DND-41 (cell line): ENCODE data around the gene ZNF3.

Experiments
- ATAC-seq: fragments of 200-7000 bp; cut with Tn5 transposase; 3 replicates; pipeline ENCODE4 v1.9.1; 2021; ENCODE audit warnings: low read depth; ENCODE audit not compliant: insufficient read depth
- DNase-seq: peaks from one replicate; pipeline ENCODE4 v3.0.0-alpha.2; 2020
- H2AFZ ChIP-seq: 2 replicates; pipeline ENCODE4 v1.6.0; 2012; ENCODE audit warnings: low read depth, low read length
- H3K27ac ChIP-seq: 2 replicates; pipeline ENCODE4 v1.5.1; 2012; ENCODE audit warnings: low read length, inconsistent platforms
- H3K27me3 ChIP-seq: fragments of 200-600 bp; sonication (generic); 2 replicates; pipeline ENCODE4 v1.6.0; 2012; ENCODE audit warnings: low read length, mild to moderate bottlenecking, inconsistent platforms; ENCODE audit not compliant: insufficient read depth, poor library complexity
- H3K36me3 ChIP-seq: 2 replicates; pipeline ENCODE4 v1.5.1; 2012; ENCODE audit warnings: low read length, inconsistent platforms; ENCODE audit not compliant: insufficient read depth
- H3K4me1 ChIP-seq: 2 replicates; pipeline ENCODE4 v1.5.1; 2012; ENCODE audit warnings: mild to moderate bottlenecking, low read length; ENCODE audit not compliant: insufficient read depth
- H3K4me2 ChIP-seq: 2 replicates; pipeline ENCODE4 v1.6.0; 2012; ENCODE audit warnings: mild to moderate bottlenecking, moderate library complexity, low read length, inconsistent platforms; ENCODE audit not compliant: insufficient read depth
- H3K4me3 ChIP-seq, 2 experiments: fragments of 200-600 bp in 1 of 2; shearing (Covaris generic) in 1 of 2; 2 replicates each; pipeline ENCODE4 v1.5.1; 2012 to 2016; ENCODE audit warnings: inconsistent platforms in 2 of 2, low read length in 2 of 2, mild to moderate bottlenecking in 2 of 2, low read depth in 1 of 2, moderate library complexity in 1 of 2
- H3K79me2 ChIP-seq: 2 replicates; pipeline ENCODE4 v1.6.0; 2012; ENCODE audit warnings: low read length, inconsistent platforms; ENCODE audit not compliant: insufficient read depth
- H3K9ac ChIP-seq: 2 replicates; pipeline ENCODE4 v1.6.0; 2012; ENCODE audit warnings: low read depth, mild to moderate bottlenecking, inconsistent platforms, low read length, moderate library complexity
- H3K9me3 ChIP-seq: 2 replicates; pipeline ENCODE4 v1.5.1; 2012; ENCODE audit warnings: low read length, moderate library complexity, mild to moderate bottlenecking, inconsistent platforms; ENCODE audit not compliant: insufficient read depth, severe bottlenecking
- H4K20me1 ChIP-seq: 2 replicates; pipeline ENCODE4 v1.6.0; 2012; ENCODE audit warnings: low read length; ENCODE audit not compliant: insufficient read depth
- CTCF ChIP-seq: IDR thresholded peaks from 2 replicates; pipeline ENCODE4 v1.5.1; 2012; ENCODE audit warnings: borderline replicate concordance, low read length, moderate library complexity, mild to moderate bottlenecking; ENCODE audit not compliant: poor library complexity, severe bottlenecking; ENCODE audit errors: extremely low read depth
- EZH2 ChIP-seq: IDR thresholded peaks from 3 replicates; pipeline ENCODE4 v1.6.1; 2012; ENCODE audit warnings: borderline replicate concordance, low read depth, mild to moderate bottlenecking, moderate library complexity, low read length, inconsistent platforms; ENCODE audit not compliant: severe bottlenecking

ZNF3 gene

GRCh38 chr7:100098913-100099312 is 17.4 kb upstream of the ZNF3 start:
- no peaks in the 10 kb centered on the region for H3K9me3 ChIP-seq
- H4K20me1 ChIP-seq = peaks cover 58% of the 10 kb centered on the region
- no peak overlapping the region for H2AFZ ChIP-seq
- H3K79me2 ChIP-seq = peaks cover 81% of the 10 kb centered on the region
- no peak overlapping the region for H3K27ac ChIP-seq
- peak overlapping the region in 1 of 2 experiments; percentile 64; a peak in 2 of 4 replicates for H3K4me3 ChIP-seq
- ATAC-seq = no peak
- H3K4me1 ChIP-seq = peaks cover 59% of the 10 kb centered on the region
- DNase-seq = no peak
- H3K36me3 ChIP-seq = peaks cover 78% of the 10 kb centered on the region
- TF ChIP-seq CTCF = no peak
- no peak for TF ChIP-seq EZH2
- H3K4me2 ChIP-seq = peak overlapping the region; percentile 68
- H3K27me3 ChIP-seq = no peaks in the 10 kb centered on the region
- peak overlapping the region; percentile 93 for H3K9ac ChIP-seq

GRCh38 chr7:100095704-100096103 is 14.2 kb upstream of the ZNF3 start:
- no peaks in the 10 kb centered on the region for H3K27me3 ChIP-seq
- H4K20me1 ChIP-seq = peaks cover 87% of the 10 kb centered on the region
- H3K79me2 ChIP-seq = peaks cover 67% of the 10 kb centered on the region
- no peak overlapping the region for H3K4me3 ChIP-seq
- H3K4me1 ChIP-seq = peaks cover 50% of the 10 kb centered on the region
- no peak overlapping the region for H3K9ac ChIP-seq
- H3K4me2 ChIP-seq = 0 out of 2 replicates have a peak overlapping the region, but pooled peaks have one; percentile 19
- no peaks in the 10 kb centered on the region for H3K9me3 ChIP-seq
- DNase-seq (no peak), ATAC-seq (no peak)
- H3K36me3 ChIP-seq = peaks cover 99% of the 10 kb centered on the region
- no peak overlapping the region for H2AFZ ChIP-seq
- H3K27ac ChIP-seq = no peak overlapping the region
- TF ChIP-seq CTCF (no peak), EZH2 (no peak)

GRCh38 chr7:100095289-100095688 is 13.8 kb upstream of the ZNF3 start:
- H3K27me3 ChIP-seq = no peaks in the 10 kb centered on the region
- no peak for ATAC-seq

More at GRCh38 chr7:100095289-100095688, 13.8 kb upstream of the ZNF3 start:
- DNase-seq = no peak
- peaks cover 66% of the 10 kb centered on the region for H3K79me2 ChIP-seq
- H3K9ac ChIP-seq = no peak overlapping the region
- peaks cover 84% of the 10 kb centered on the region for H4K20me1 ChIP-seq
- H2AFZ ChIP-seq = no peak overlapping the region
- H3K9me3 ChIP-seq = no peaks in the 10 kb centered on the region
- 0 out of 2 replicates have a peak overlapping the region, but pooled peaks have one; percentile 19 for H3K4me2 ChIP-seq
- H3K36me3 ChIP-seq = peaks cover 100% of the 10 kb centered on the region
- TF ChIP-seq EZH2 (no peak), CTCF (no peak)
- H3K4me3 ChIP-seq = no peak overlapping the region
- H3K4me1 ChIP-seq = peaks cover 54% of the 10 kb centered on the region
- H3K27ac ChIP-seq = no peak overlapping the region
